EL (cell line): Measurements from ENCODE around the gene SLC44A3.

ENCODE experiments used
- DNase-seq: peaks from one replicate; pipeline ENCODE4 v3.0.0-alpha.2; 2016

SLC44A3 gene

GRCh38 chr1:94875794-94876193 is 55.6 kb downstream of the SLC44A3 start:
- DNase-seq = no peak

DNA sequence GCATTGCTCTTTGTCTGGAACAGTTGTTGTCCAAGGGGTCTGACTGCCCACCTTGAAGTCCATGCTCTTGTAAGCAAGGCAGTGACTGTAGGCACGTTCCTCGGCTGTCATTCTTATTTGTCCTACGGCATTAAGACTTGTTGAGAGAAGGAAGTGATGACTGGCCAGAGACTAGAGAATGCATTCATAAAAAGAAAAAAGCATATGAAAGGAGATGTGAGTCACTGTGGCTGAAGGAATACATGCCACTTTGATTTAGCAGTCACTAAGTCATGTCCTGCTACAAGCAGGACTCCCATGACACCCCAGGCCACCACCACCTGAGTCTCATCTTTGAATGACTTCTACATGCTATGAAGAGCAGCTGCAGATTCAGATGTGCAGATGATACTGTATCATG is 56.2 kb downstream of the SLC44A3 start:
- DNase-seq = peak; percentile 69

DNA sequence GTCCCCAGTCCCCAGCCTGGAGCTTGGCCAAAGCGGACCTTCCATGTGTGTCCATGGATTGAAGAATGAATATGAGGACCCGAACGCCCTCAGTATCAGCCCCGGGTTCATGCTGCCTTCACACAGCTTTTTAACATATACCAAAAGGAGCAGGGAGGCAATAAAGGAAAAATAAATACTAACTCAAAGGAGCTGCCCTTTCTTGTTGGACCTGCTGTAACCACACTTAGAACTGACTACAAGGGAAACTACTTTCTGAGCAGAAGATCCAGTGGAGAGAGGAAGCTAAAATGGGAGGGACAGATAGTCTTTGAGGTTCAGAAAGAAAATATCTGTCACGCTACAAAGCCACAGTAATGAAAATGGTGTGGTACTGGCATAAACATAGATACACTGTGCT is 58.2 kb downstream of the SLC44A3 start:
- no peak for DNase-seq

DNA sequence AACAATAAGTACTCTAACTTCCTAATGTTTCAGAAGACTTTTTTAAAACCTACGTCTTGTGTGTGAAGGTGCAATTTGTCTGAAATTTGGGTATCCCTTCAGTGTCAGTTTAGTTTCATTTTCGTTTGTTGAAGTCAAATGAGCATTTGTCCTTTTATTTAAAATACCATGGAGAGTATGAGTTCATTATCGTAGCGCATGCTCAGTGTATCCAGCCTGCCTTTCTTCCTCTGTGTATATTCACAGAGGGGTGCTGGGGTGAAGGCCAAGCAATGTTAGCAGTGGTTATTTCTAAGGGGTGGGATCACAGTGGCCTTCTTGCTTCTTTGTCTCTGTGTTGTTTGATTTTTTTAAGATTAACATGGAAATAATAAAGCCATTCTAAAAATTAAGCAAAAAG is 63.5 kb downstream of the SLC44A3 start:
- peak; percentile 54 for DNase-seq

GRCh38 chr1:94884106-94884505 is 63.9 kb downstream of the SLC44A3 start:
- peak; percentile 84 for DNase-seq

- no peak for DNase-seq
Observed at GRCh38 chr1:94884507-94884906, 64.3 kb downstream of the SLC44A3 start.

GRCh38 chr1:94886361-94886760 is 66.2 kb downstream of the SLC44A3 start:
- DNase-seq = no peak

GRCh38 chr1:94887106-94887505 is 66.9 kb downstream of the SLC44A3 start:
- DNase-seq = no peak

DNA sequence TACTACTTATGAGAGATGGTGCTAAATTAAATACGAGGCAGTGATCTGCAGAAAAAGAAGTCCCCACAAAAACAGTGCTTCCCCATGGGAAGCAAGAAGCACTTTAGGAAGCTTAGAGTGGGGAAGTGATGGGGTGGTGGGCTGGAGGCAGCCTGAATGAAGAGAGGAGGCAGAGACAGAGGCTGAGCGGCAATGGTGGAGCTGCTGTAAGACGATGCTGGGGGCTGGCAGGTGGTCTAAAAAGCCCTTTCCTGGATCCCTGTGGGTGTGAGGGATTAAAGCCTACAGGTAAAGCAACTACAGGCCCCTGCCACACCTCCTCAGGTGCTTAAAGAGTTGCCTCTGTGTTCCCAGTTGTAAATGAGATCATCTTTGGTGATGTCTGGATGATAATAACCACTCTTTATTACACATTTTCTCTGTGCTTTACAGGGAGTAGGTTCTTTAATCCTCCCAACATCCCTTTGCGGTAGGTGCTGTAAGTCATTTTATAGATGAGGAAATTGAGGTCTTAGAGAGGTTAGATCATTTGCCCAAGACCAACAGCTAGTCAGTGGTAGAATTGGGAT is 67.5 kb downstream of the SLC44A3 start:
- DNase-seq = no peak

DNA sequence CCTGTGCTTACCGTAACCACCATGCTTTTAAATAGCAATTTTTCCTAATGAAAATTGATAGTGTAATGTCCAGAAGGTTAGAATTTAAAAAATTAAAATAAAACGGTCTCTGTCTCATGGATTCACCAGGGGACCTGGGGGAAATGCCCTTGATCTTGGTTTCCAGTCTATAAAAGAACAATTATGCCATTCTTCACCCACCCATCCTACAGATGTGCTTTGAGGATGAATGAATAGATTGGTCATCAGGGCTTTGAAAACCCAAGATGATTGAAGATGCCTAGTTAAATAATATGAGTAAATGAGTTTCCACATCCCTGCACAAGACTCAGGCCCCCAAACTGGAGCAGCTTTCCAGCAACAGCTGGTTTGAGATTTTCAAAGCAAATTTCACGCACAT is 68.0 kb downstream of the SLC44A3 start:
- DNase-seq = no peak

DNA sequence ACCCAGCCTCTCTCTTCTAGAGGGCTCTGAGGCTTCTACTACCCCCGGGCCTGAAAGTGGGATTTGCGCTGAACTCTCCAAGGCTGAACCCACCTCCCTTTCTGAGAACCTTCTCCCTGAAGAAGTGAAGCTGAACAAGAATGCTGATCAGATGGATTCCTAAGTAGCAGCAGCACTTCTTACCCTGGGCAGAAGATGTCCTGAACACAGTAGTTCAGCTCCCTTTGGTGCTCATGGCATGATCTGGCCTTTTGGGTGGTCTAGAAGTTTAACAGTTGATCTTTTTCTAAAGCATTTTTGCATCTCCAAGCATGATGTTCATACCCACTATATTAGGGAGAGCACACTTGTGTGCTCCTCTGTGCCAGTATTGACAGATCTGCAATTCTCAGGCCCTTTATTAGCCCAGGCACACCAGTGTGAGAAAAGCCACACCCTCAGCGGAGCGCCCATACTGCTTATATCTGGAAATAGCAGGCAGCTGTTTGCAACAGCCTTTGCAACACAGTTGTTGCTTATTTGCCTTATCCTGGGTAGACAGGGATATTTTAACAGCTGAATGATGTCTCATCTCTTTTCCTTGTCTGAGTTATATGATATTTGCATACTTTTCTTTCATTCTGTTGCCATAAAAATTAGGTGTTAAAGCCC is 72.6 kb downstream of the SLC44A3 start:
- no peak for DNase-seq

DNA sequence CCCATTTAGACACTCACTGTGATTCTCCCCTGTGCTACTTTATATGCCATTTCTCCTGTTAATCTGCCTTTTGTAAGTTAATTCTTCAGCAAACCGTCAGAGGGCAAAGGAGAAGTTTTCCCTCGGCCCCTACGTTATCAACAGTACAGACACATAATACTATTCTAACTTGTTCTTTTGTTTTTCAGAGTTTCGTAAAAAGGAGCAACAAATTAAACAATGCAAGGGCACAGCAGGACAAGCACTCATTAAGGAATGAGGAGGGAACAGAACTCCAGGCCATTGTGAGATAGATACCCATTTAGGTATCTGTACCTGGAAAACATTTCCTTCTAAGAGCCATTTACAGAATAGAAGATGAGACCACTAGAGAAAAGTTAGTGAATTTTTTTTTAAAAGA is 74.5 kb downstream of the SLC44A3 start:
- DNase-seq = no peak

DNA sequence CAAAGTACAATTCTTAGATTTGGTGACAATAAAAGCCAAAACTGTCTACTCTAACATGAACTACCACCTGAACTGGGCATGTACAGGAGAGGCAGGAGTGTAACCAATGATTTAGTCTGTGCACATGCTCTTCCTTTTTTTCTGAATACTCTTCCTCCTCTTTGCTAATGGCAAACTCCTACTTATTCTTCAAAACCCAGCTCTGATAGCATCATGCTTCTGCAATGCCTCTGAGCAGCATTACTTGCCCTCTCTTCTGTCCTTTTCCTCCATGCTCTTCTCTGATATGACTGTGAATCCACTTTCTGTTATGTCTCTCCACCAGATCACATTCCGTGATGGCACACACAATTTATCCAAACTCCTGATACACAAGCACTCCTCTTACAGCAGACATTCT is 75.4 kb downstream of the SLC44A3 start:
- DNase-seq = no peak

DNA sequence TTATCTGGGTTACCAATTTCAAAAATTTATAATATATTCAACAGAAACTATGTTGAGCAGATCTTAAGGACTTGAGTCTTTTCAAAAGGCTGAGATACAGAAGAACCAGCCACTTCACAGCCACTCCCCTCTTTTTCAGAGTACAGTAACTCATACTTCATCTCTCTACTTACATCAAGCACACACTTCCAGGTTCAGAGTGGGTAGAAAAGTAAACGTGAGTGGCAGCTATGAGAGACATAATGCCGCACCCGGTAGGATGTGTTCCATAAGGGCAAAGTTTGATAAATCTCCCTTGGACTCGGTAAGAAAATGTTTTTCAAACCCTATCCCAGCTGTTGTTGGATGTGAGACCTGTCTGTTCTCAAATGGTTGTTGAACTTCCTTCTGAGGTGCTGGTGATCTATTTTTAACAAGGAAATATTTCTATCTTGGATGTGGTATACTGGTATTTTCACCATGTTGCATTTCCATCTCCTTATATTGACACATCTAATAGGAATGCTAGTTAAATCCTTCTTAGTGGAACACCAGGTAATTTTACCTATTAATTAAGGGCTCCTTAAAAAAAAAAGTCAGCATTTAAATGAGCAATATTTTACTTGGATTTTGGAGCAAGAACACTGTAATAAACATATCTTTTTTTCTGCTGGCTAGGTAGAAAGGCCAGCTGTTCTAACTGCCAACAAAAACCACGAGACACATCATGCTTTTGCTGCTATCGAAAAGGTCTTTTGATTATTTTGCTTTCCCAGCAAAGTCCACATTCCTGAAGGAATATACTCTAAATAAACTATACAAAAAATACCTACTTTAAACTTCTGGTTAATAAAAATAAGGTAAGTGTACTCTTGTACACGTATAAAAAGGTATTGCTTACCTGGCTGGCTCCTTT is 78.6 kb downstream of the SLC44A3 start:
- no peak for DNase-seq

GRCh38 chr1:94899756-94900155 is 79.6 kb downstream of the SLC44A3 start:
- no peak for DNase-seq

DNA sequence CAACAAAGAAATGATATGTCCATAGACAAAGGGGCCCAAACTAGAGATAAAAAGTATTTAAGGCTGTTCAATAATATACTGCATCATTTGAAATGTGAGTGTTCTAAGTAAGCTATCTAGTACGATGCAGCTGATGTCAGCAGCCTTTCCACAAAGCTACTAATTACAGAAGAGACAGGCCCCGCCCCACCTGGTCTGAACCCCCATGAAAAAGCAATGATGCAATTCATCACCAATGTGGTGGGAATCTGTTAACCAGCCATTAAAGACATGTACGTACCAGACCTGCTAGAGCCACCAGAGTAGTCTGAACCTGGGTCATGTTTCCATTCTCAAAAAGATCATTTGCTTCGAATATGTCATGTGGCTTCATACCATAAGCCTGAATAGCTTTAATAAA is 81.7 kb downstream of the SLC44A3 start:
- no peak for DNase-seq

DNA sequence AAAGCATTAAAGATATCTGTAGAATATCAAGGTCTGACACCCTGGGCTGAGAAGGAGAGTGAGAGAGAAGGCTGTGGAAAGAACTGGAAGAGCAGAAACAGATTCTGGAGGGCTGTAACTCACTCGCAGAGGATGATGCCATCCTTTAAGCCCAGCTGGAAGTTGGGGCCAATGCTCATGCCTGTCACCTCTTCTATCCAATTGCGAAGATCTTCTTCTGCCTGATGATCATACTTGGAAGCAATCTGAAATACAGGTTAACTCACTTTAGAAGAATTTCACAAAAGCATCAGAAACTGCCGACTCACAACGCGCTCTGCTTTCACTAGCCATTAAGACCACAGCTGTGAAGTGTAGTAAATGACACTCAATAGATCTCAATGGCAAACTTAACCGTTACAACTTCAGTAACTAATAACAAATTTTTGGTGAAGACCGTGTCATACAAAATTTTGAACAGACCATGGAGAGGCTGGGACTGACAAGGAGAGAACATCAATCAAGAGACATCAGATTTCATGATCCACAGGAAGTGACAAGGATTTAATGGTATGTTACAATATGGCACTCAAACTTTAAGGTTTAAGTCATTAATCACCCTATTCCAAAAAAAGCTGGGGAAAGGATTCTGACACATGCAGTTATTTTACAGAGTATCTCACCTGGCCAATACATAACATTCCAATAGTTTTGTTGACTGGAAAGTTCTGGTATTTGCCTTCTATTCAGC is 83.3 kb downstream of the SLC44A3 start:
- DNase-seq = peak; percentile 36

DNA sequence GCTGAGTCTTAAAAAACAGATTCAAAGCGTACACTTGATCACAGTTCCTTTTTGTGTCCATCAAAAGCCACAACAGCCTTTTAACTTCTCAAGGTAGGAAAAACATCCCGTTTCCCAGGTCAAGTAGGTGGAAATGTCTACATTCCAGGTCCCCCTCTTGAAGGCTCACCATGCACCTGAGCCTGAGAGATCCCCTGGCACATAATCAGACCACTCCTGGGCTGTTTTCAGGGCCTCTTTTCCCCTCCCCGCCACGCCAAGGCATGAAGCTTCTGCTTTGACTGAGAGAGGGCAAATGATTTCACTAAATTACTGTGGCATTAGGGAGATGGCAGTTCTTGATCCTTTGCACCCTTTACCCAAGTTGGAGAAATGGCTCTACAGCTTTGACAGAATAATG is 85.0 kb downstream of the SLC44A3 start:
- DNase-seq = no peak

- DNase-seq = no peak
Observed at GRCh38 chr1:94906382-94906781, 86.2 kb downstream of the SLC44A3 start.

- peak; percentile 46 for DNase-seq
Observed at GRCh38 chr1:94907136-94907535, 87.0 kb downstream of the SLC44A3 start.

DNA sequence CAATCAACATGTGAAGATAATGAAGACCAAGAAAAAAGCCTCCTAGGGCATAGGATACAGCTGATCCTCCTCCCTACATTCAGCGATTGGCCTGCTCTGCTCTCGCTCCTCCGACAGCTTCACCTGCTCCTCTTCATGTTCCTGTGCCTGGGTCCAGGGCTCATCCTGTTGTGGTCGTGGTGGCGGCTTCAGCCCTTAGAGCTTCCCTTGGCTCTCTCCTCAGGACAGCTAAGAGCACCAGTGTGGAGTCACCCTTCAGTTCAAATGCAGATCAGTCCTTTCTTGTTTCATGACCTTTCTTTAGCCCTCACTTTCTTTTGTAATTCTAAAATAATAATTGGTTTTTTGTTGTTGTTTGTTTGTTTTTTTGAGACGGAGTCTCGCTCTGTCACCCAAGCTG is 88.0 kb downstream of the SLC44A3 start:
- DNase-seq = no peak

DNA sequence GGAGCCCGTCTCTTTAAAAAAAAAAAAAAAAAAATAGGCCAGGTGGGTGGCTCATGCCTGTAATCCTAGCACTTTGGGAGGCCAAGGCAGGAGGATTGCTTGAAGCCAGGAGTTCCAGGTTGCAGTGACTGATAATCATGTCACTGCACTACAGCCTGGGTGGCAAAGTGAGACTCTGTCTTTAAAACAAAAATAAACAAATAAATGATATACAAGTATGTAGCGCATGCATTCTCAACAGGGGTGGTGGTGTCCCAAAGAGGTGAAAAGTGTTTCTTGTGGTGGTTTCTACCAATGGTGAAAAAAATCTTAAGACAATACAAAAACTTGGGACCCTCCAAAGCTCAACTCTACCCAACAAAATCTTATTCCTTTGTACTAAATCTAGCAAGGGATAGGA is 88.8 kb downstream of the SLC44A3 start:
- DNase-seq = no peak

DNA sequence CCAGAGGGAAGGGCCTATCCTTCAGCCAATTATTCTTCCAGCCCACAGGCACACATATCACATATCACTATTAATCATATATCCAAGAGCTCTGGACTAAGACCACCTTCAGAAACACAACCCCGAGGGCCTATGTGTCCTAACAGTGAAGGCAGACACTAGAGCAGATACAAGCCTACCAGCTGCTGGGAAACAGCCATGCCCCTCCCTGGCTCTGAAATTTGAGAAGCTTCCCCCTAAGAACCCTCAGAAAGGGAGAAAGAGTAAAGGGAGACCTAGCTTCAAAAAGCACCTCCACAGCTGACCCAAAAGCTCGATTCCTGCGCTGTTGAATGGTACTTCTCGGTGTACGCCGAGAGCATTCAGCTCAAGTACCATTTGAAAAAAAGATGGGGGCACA is 89.3 kb downstream of the SLC44A3 start:
- no peak for DNase-seq
